CD4-positive, alpha-beta T cell treated with Interleukin-6 for 4 hours (primary cell): ENCODE measurements around the gene SHROOM3.

Experiments used
- DNase-seq: peaks from one replicate; pipeline ENCODE4 v3.0.0-alpha.2; 2020; ENCODE audit warnings: mixed read lengths

The SHROOM3 gene

DNA sequence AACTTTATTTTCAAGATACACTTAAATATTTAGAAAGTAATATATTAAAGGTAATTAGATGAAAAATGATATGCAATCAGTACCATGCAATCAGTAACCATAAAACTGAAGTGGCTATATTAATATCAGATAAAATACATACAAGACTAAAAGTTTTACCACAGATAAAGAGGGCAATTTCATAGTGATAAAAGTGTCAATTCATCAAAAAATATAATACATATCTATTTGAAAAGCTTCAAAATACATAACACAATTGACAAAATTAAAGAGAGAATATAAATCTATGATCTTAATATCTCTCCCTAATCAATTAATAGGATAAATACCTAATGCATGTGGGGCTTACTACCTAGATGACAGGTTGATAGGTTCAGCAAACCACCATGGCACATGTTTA, 357.4 kb downstream of the SHROOM3 start:
- no peak for DNase-seq

DNA sequence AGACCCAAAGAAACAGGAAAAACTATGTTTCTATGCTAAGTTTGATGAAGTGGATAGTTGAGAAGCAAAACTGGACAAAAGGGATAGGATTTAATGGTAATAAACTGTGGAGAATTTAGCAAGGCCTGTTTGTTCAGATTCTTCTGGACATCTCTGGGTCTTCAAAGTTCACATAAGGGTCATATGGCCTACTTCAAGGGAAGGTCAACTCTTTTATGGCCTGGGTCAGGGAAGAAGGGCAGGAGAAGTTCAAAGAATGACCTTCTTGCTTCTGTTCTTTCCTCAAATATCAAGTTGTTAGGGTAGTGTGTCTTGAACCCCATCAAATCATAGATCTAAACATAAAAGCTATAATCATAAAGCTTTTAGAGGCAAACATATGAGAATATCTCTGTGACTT, 360.2 kb downstream of the SHROOM3 start:
- DNase-seq: no peak

- DNase-seq: no peak
Measured at GRCh38 chr4:76799140-76799539, 364.1 kb downstream of the SHROOM3 start.

DNA sequence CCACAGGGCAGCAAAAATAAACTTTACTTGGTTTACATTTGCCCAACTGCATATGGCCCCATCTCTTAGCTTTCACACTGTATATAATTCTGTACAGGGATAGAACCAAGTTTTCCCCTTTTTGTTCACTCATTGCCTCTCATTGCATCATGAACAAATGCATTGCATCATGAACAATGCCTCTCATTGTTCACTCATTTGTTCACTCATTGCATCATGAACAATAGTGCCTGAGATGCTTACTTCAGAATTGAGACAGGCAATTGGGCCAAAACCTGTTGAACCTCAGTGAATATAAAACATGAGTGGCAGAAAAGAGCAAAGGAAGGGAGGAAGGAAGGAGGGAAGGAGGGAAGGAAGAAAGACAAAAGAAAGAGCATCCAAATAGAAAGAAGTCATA, 364.7 kb downstream of the SHROOM3 start:
- DNase-seq: no peak

DNA sequence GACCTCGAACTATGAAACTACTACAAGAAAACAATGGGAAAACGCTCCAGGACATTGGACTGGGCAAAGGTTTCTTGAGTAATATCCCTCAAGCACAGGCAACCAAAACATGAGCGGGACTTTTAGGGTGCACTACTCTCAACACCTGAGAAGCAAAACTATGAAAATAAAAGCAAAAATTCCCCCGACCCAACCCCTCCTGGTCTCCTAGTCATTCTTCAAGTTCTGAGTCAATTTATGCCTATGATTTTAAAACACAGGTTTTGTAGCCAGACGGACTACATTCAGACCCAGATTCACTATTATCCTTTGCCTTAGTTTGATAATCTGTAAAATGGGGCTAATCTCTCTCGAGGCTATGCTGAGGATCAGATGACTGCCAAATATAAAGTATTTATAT, 365.9 kb downstream of the SHROOM3 start:
- DNase-seq: no peak

DNA sequence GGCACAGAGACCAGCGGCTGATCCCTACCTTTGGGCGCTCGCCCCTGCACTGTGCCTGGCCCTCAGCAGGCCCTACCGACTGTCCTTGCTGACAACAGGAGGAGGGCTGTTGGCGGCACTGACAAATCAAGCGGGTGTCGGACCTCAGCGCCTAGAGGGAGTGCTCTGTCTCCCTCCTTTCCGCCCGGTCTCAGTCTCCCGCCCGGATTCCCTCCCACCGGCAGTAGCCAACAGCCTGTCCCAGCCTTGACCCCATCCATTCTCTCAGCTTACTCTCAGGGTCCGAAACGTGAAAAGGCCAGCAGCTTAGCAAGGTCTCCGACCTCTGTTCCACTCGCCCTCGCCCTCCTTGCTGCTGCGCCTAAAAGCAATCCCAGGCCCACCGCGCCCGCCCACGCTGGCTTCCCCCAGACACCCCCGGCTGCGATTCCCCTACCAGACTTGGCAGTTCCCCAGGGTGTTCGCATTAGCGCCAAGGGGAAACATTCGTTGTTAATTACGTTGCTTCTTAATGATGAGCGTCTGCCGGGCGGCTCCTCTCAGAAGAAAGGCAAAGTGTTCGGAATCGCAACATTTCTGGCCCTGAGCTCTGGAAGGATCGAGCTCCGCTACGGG, 366.7 kb downstream of the SHROOM3 start:
- DNase-seq: no peak

- DNase-seq: no peak
Measured at GRCh38 chr4:76802236-76803021, 367.4 kb downstream of the SHROOM3 start.

- DNase-seq: no peak
Measured at GRCh38 chr4:76803522-76803921, 368.5 kb downstream of the SHROOM3 start.

GRCh38 chr4:76804096-76804495, 369.1 kb downstream of the SHROOM3 start:
- DNase-seq: no peak

- no peak for DNase-seq
Measured at GRCh38 chr4:76806346-76806745, 371.3 kb downstream of the SHROOM3 start.

GRCh38 chr4:76806757-76807156, 371.7 kb downstream of the SHROOM3 start:
- no peak for DNase-seq

- no peak for DNase-seq
Measured at GRCh38 chr4:76809594-76810305, 374.7 kb downstream of the SHROOM3 start.

DNA sequence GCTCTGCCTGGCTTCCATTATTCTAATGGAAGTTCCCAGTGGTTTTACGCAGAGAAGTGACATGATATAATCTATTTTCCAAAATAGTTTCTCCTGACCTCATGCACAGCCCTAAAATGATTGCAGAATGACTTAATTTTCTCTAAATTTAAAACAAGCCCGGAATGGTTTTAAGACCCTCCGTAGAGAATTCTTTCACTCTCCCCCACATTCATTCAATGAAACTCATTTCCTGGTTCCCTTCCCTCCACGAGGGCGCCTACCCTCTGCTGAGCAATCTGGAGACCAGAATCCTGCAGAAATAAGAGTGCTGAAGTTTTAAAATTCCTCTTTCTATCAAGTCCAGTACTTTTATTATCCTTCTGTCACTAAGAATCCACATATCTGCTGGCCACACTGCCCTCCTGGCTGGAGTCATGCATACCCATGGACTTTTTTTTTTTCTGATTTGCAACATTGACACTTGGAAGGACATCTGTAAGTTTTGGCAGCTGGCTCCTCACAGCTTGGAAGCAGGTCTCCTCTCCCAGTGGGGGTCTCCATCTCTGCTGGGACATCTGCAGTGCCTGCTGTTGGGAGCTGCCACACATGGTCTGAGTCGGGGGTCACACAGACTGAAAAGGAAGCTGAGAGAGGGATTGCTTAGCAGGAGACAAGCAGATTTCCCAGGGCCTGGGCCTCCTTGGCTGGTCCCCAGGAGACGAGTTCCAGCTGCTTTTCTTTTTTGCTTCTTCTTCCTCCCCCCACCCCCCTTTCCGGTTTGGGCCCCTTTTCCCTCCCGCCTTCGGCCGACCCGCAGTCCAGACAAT, 376.8 kb downstream of the SHROOM3 start:
- no peak for DNase-seq

- no peak for DNase-seq
Measured at GRCh38 chr4:76813070-76813469, 378.0 kb downstream of the SHROOM3 start.

DNA sequence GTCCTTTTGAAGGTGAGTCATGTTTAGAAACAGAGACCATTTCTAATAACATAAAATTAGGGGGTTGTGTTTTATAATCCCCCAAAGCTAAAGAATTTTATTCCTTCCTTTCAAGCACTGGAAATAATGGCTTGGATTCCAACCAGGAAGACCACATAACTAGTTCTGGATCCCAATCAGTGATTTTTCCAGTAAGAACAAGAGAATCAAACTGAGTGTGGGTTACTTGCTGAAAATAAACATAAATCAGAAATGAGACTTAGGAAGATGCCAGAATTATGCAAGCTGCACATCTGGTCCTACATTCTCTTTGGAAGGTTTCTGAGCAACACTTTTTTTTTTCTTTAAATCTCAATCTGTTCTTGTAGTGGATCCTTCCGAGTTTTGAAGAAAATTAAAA, 386.6 kb downstream of the SHROOM3 start:
- DNase-seq: no peak

- no peak for DNase-seq
Measured at GRCh38 chr4:76822303-76822702, 387.3 kb downstream of the SHROOM3 start.

DNA sequence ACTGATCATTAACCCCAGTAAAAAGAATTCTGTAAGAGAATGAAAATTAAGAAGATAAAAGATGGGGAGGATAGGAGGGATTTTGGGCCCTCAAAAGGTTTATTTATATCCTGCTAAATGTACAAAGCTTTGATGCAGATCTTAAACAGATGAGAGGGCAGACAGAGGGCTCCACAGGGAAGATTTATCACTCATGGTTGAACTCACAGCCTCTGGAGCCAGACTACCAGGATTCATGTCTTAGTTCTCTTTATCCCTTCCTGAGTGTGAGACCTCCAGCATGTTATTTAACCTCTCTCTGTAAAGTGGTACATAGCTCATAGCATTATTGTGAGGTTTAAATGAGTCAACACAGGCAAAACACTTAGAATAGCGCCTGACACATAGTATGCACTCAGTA, 388.5 kb downstream of the SHROOM3 start:
- DNase-seq: no peak

DNA sequence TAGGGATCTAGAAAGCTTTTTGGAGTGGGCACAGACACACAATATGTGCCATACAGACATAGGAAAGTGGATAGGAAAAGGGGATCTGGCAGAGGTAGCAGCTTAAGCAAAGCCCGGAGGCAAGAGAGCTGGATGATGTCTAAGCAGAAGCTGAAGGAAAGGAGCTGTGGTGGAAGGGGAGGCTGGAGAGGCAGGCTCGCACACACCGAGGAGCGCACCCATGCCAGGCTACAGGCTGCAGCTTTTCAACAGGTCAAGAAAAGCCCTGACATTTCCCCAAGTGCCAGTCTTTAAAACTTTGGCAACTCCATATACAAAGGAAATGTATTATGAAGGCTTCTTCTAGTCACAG, 395.6 kb downstream of the SHROOM3 start:
- DNase-seq: no peak

- no peak for DNase-seq
Measured at GRCh38 chr4:76830964-76831703, 396.1 kb downstream of the SHROOM3 start.

GRCh38 chr4:76831711-76832373, 396.8 kb downstream of the SHROOM3 start:
- DNase-seq: no peak
